OCI-M1 (cell line): ENCODE data around the gene GRK5.
"Not testable (repeated sequence)": the region's sequence is repeated elsewhere in the genome, so short reads cannot be mapped to it uniquely, and the experiment has no call there.

ENCODE experiments used
- DNase-seq: peaks from one replicate; lab custom pipeline; 2025; lab: John Stamatoyannopoulos, UW

Gene GRK5

GRCh38 chr10:119250641-119251314 is 43.4 kb downstream of the GRK5 start:
- DNase-seq = peak; percentile 75

GRCh38 chr10:119251315-119251708 is 43.9 kb downstream of the GRK5 start:
- DNase-seq = peak; percentile 38

DNA sequence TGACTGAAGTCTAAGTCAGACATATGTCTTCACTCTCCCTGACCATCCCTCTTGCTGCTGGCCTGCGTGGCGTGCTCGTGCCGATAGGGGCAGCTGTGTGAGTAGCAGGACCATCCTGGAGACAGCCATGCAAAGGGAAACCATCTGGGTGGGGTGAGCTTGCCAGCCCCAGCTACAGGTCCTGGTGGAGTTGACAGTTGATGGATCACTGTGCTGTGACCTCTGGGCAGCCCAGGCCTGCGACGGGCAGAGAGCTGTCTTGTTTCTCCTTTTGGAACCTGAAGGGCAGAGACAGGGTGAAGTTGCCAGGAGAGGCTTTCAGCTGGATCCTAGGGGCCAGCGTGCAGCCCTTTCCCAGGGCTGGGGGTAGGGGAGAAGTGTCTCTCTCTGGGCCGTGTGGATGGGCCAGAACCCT is 44.7 kb downstream of the GRK5 start:
- no peak for DNase-seq

DNA sequence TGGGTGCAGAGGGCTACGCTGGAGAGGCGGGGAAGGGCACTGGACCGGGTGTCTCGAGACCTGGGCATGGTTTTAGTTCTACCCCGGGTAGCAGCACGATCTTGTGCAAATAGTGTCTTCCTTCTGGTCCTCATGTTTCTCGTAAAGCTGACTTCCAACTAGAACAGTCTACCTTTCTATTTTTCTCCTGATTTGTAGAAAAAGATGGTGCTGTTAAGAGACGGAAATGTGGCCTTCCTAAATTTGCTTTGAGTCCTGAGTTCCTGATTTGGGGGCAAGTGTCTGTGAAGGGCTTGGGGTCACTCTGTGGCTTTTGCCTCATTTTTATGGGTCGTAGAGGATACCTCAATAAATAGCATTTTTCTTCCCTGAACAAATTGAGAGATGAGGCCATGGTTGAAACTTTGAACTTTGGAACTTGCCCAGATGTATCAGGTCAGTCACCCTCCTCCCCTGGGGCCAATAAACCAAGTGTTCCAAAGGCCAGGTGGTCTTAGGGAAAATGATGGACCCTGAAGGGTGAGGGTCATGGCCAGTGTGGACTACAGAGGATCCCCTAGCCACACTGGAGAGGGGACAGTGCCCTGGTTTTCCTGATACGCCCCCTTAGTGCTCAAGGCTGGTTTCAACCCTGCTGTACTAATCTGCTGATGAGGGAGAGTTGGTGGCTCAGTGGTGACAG is 45.2 kb downstream of the GRK5 start:
- DNase-seq = no peak

DNA sequence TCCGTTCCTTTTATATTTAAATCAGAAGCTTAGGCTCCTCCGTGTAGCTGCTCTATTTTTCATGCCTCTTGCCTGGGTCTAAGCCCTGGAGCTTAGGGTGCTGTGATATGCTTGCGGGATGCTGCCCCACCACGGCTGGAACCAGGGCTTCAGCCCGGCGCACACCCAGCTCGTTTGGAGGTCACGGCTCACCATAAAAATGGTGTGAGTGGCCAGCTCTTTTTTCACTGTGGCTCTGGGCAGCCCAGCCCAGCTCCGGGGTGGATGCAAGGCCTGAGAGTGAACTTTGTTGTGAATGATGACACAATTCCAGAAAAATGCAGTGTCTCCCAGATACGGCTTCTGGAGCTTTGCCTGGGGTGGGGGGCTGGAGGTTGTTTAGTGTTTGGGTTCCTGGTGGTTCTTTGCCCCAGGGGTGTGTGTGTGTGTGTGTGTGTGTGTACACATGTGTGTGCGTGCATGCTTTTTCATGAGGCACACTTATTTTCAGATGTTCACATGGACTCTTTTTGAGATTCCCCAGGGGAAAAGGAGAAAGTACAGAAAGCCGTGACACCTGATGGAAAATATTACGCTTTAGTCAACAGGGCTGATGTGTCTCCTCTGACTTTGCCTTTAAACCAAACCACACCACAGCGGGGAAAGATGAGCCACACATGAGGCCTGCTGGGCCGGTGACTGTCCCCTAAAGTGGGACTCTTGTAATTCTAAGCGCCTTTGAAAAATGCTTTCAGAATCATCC is 46.2 kb downstream of the GRK5 start:
- no peak for DNase-seq

DNA sequence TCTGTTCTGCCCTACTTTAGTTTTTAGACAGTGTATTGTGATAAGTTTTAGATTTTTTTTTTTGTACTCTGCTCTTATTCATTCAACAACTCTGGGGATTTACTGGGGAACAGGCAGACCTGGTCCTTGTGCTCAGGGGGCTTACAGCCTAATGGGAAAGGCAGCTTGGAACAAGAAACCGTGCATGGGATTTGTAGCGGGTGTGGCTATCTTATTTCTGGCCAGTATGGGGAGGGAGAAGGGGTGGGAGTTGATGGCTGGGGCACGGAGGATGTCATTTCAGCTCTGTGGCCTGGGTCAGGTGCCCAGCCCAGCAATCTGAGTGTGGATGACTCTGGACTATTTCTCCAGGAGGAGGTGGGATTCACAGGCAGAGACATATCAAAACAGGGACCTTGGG is 47.0 kb downstream of the GRK5 start:
- DNase-seq = no peak

- no peak for DNase-seq
Measured at GRCh38 chr10:119256030-119256429, 48.7 kb downstream of the GRK5 start.

- no peak for DNase-seq
Measured at GRCh38 chr10:119256897-119257296, 49.5 kb downstream of the GRK5 start.

- DNase-seq = no peak
Measured at GRCh38 chr10:119257899-119258419, 50.6 kb downstream of the GRK5 start.

GRCh38 chr10:119259345-119259744 is 52.0 kb downstream of the GRK5 start:
- DNase-seq = no peak

GRCh38 chr10:119261016-119261415 is 53.6 kb downstream of the GRK5 start:
- not testable (repeated sequence) for DNase-seq

GRCh38 chr10:119263951-119264617 is 56.7 kb downstream of the GRK5 start:
- DNase-seq = no peak

DNA sequence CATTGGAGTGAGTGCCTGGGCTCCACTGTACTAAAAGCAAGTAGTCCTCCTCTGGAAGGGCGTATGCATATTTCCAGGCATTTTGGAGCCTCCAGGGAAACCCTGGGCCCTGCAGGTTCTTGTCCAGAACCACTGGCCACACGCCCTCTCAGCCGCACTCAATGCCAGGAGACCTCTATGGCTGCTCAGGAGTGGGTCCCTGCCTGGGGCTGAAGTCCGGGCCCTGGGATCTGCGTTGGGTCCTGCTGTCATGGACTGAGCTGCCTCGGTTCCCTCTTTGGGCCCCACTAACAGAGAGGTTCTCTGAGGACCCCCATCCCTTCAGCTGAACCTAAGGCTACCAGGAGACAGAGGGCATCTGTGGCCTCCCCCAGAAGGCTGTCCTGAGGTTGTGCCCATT is 58.3 kb downstream of the GRK5 start:
- DNase-seq = no peak

GRCh38 chr10:119267384-119267783 is 60.0 kb downstream of the GRK5 start:
- no peak for DNase-seq

GRCh38 chr10:119268428-119268827 is 61.1 kb downstream of the GRK5 start:
- no peak for DNase-seq

GRCh38 chr10:119268871-119269506 is 61.6 kb downstream of the GRK5 start:
- no peak for DNase-seq

- no peak for DNase-seq
Measured at GRCh38 chr10:119269737-119270136, 62.4 kb downstream of the GRK5 start.

- peak; percentile 22 for DNase-seq
Measured at GRCh38 chr10:119270762-119271366, 63.5 kb downstream of the GRK5 start.

DNA sequence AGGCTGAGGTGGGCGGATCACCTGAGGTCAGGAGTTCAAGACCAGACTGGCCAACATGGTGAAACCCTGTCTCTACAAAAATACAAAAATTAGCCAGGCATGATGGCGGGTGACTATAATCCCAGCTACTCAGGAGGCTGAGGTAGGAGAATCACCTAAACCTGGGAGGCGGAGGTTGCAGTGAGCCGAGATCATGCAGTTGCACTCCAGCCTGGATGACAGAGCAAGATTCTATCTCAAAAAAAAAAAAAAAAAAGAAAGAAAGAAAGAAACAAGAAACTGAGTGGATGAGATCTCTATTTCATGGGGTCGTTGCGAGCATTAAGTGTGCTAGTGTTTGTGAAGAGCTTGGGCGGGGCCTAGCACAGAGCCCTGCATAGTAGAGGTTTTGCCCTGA is 65.0 kb downstream of the GRK5 start:
- not testable (repeated sequence) for DNase-seq

DNA sequence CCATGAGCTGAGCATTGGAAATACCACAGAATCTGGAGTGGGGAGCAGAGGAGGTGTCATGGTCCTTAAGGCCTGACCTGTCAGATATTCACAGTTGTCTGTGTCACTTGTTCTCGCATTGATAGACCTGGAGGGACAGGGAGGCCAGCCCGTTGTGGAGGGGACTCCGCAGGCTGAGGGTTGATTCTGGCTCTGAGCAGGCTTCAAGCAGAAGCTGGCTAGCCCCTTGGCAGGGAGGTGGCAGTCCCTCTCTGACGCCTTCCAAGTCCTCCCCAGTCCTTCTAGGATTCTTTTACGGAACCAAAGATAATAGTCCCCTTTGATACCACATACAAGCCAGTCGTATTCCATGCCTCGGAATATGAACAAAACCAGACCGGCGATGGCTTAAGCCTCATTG is 65.4 kb downstream of the GRK5 start:
- no peak for DNase-seq

- no peak for DNase-seq
Measured at GRCh38 chr10:119273413-119273812, 66.0 kb downstream of the GRK5 start.
